Hepatocyte (in vitro differentiated cells): ENCODE data around the gene ALDH1A2.
"Not testable (repeated sequence)": the region's sequence is repeated elsewhere in the genome, so short reads cannot be mapped to it uniquely, and the experiment has no call there.

Experiments used
- EZH2 ChIP-seq: fragments of 200-600 bp; sonication (generic); IDR thresholded peaks from 2 replicates; pipeline ENCODE4 v1.6.1; 2016; ENCODE audit warnings: antibody characterized with exemption, mild to moderate bottlenecking, borderline replicate concordance
- EZH2phosphoT487 ChIP-seq: fragments of 200-600 bp; sonication (generic); IDR thresholded peaks from one replicate; pipeline ENCODE4 v1.6.1; 2018; ENCODE audit warnings: antibody characterized with exemption, mild to moderate bottlenecking, low read depth, moderate library complexity; ENCODE audit not compliant: unreplicated experiment, severe bottlenecking
- TF ChIP-seq, protein P1 (sequence below): fragments of 200-600 bp; sonication (generic); IDR thresholded peaks from 2 replicates; pipeline ENCODE4 v1.5.1; 2016; ENCODE audit warnings: antibody characterized with exemption, mild to moderate bottlenecking; ENCODE audit not compliant: poor library complexity

DNA sequence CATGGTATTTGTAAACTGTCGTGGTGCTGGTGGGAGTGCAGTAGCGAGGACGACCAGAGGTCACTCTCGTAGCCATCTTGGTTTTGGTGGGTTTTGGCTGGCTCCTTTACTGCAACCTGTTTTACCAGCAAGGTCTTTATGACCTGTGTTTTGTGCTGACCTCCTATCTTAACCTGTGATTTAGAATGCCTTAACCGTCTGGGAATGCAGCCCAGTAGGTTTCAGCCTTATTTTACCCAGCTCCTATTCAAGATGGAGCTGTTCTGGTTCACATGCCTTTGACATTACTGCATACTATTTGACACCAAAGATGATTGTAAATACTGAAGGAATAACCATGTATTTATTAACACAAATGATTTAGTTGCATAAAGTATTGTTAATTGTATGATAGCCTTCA, 15.4 kb upstream of the ALDH1A2 start:
- TF ChIP-seq, protein P1, sequence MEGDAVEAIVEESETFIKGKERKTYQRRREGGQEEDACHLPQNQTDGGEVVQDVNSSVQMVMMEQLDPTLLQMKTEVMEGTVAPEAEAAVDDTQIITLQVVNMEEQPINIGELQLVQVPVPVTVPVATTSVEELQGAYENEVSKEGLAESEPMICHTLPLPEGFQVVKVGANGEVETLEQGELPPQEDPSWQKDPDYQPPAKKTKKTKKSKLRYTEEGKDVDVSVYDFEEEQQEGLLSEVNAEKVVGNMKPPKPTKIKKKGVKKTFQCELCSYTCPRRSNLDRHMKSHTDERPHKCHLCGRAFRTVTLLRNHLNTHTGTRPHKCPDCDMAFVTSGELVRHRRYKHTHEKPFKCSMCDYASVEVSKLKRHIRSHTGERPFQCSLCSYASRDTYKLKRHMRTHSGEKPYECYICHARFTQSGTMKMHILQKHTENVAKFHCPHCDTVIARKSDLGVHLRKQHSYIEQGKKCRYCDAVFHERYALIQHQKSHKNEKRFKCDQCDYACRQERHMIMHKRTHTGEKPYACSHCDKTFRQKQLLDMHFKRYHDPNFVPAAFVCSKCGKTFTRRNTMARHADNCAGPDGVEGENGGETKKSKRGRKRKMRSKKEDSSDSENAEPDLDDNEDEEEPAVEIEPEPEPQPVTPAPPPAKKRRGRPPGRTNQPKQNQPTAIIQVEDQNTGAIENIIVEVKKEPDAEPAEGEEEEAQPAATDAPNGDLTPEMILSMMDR, result not testable (repeated sequence)
- not testable (repeated sequence) for TF ChIP-seq EZH2, EZH2phosphoT487
